ENCODE results near the gene SIX1.
A peak's percentile ranks its signal among the peaks of the same experiment; 100 is the strongest.

SIX1 gene

DNA sequence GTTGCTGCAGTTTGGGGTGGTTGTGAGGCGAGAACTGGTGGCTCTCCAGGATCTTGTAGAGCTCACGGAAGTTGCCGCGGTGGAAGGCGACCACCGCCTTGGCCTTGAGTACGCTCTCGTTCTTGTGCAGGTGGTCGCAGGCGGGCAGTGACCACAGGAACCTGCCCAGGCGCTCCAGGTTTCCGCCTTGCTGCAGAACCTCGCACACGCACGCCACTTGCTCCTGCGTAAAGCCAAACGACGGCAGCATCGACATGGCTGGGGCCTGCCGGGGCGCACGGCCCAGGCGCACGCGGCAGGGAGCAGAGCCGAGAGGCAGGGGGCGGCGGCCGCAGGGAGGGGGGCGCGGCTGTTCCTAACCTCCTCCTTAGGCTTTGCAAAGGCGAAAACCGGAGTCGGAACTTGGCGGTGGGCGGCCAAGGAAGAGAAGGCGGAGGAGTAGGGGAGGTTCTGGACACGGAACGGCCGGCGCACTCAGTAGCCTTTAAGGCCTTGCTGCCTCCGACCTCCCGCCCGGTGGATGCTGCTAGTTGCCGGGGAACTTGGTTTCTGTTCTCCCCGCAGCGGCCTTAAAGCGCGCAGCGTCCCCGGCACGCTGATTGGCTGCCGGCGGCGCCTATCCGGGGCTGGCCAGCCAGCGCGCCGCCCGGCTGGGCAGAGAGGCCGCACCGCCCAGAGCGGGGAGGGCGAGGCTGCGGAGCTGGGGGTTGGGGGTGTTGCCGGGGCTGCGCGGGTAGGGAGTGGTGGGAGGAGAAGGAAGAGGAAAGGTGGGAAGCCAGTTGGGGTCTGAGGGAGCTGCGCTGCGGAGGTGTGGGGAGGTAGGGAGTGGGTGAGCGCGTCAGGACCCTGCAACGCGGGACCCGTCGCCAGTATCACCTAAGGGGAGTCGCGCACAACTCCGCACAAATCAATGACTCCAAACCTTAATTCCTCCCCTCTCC, at the start of gene SIX1 (continued):
- TF ChIP-seq, protein P1, sequence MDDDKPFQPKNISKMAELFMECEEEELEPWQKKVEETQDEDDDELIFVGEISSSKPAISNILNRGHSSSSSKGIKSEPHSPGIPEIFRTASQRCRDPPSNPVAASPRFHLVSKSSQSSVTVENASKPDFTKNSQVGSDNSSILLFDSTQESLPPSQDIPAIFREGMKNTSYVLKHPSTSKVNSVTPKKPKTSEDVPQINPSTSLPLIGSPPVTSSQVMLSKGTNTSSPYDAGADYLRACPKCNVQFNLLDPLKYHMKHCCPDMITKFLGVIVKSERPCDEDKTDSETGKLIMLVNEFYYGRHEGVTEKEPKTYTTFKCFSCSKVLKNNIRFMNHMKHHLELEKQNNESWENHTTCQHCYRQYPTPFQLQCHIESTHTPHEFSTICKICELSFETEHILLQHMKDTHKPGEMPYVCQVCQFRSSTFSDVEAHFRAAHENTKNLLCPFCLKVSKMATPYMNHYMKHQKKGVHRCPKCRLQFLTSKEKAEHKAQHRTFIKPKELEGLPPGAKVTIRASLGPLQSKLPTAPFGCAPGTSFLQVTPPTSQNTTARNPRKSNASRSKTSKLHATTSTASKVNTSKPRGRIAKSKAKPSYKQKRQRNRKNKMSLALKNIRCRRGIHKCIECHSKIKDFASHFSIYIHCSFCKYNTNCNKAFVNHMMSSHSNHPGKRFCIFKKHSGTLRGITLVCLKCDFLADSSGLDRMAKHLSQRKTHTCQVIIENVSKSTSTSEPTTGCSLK (tag by site-specific recombination; IDR thresholded peaks at IDR 0.05) = no peak
- TF ChIP-seq ZNF302 (tag by site-specific recombination; IDR thresholded peaks at IDR 0.05; ENCODE audit: low read depth) = no peak
- TF ChIP-seq, protein P2, sequence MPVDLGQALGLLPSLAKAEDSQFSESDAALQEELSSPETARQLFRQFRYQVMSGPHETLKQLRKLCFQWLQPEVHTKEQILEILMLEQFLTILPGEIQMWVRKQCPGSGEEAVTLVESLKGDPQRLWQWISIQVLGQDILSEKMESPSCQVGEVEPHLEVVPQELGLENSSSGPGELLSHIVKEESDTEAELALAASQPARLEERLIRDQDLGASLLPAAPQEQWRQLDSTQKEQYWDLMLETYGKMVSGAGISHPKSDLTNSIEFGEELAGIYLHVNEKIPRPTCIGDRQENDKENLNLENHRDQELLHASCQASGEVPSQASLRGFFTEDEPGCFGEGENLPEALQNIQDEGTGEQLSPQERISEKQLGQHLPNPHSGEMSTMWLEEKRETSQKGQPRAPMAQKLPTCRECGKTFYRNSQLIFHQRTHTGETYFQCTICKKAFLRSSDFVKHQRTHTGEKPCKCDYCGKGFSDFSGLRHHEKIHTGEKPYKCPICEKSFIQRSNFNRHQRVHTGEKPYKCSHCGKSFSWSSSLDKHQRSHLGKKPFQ (tag by site-specific recombination; IDR thresholded peaks at IDR 0.05) = no peak
- TF ChIP-seq ZNF621 (tag by site-specific recombination; IDR thresholded peaks at IDR 0.05) = no peak
- peak; percentile 45; the same call in 1 of the 2 replicates for TF ChIP-seq ZNF843 (tag by site-specific recombination; IDR thresholded peaks at IDR 0.05)
- TF ChIP-seq, protein P3, sequence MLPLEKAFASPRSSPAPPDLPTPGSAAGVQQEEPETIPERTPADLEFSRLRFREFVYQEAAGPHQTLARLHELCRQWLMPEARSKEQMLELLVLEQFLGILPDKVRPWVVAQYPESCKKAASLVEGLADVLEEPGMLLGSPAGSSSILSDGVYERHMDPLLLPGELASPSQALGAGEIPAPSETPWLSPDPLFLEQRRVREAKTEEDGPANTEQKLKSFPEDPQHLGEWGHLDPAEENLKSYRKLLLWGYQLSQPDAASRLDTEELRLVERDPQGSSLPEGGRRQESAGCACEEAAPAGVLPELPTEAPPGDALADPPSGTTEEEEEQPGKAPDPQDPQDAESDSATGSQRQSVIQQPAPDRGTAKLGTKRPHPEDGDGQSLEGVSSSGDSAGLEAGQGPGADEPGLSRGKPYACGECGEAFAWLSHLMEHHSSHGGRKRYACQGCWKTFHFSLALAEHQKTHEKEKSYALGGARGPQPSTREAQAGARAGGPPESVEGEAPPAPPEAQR (tag by site-specific recombination; IDR thresholded peaks at IDR 0.05) = no peak
- TF ChIP-seq ZNF629 (tag by site-specific recombination; IDR thresholded peaks at IDR 0.05) = no peak
- no peak for TF ChIP-seq ZNF561 (tag by site-specific recombination; IDR thresholded peaks at IDR 0.05; ENCODE audit: borderline replicate concordance)
- no peak for TF ChIP-seq ZNF529 (tag by site-specific recombination; IDR thresholded peaks at IDR 0.05; ENCODE audit: insufficient replicate concordance)
- TF ChIP-seq ZNF571 (tag by site-specific recombination; IDR thresholded peaks at IDR 0.05) = no peak
- peak; percentile 51 for TF ChIP-seq ZBTB48 (tag by site-specific recombination; IDR thresholded peaks at IDR 0.05)
- no peak for TF ChIP-seq HOXC10 (CRISPR knock-in tag; IDR thresholded peaks at IDR 0.05)
- no peak for TF ChIP-seq FEZF1 (tag by site-specific recombination; IDR thresholded peaks at IDR 0.05)
- TF ChIP-seq ZNF830 (tag by site-specific recombination; IDR thresholded peaks at IDR 0.05; ENCODE audit: low read depth) = no peak
- TF ChIP-seq ZNF341 (tag by site-specific recombination; IDR thresholded peaks at IDR 0.05; ENCODE audit: low read depth) = peak; percentile 99
- no peak for TF ChIP-seq ZNF23 (tag by site-specific recombination; IDR thresholded peaks at IDR 0.05; ENCODE audit: borderline replicate concordance)
- TF ChIP-seq, protein P4, sequence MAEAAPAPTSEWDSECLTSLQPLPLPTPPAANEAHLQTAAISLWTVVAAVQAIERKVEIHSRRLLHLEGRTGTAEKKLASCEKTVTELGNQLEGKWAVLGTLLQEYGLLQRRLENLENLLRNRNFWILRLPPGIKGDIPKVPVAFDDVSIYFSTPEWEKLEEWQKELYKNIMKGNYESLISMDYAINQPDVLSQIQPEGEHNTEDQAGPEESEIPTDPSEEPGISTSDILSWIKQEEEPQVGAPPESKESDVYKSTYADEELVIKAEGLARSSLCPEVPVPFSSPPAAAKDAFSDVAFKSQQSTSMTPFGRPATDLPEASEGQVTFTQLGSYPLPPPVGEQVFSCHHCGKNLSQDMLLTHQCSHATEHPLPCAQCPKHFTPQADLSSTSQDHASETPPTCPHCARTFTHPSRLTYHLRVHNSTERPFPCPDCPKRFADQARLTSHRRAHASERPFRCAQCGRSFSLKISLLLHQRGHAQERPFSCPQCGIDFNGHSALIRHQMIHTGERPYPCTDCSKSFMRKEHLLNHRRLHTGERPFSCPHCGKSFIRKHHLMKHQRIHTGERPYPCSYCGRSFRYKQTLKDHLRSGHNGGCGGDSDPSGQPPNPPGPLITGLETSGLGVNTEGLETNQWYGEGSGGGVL (tag by site-specific recombination; IDR thresholded peaks at IDR 0.05) = no peak
- TF ChIP-seq, protein P5, sequence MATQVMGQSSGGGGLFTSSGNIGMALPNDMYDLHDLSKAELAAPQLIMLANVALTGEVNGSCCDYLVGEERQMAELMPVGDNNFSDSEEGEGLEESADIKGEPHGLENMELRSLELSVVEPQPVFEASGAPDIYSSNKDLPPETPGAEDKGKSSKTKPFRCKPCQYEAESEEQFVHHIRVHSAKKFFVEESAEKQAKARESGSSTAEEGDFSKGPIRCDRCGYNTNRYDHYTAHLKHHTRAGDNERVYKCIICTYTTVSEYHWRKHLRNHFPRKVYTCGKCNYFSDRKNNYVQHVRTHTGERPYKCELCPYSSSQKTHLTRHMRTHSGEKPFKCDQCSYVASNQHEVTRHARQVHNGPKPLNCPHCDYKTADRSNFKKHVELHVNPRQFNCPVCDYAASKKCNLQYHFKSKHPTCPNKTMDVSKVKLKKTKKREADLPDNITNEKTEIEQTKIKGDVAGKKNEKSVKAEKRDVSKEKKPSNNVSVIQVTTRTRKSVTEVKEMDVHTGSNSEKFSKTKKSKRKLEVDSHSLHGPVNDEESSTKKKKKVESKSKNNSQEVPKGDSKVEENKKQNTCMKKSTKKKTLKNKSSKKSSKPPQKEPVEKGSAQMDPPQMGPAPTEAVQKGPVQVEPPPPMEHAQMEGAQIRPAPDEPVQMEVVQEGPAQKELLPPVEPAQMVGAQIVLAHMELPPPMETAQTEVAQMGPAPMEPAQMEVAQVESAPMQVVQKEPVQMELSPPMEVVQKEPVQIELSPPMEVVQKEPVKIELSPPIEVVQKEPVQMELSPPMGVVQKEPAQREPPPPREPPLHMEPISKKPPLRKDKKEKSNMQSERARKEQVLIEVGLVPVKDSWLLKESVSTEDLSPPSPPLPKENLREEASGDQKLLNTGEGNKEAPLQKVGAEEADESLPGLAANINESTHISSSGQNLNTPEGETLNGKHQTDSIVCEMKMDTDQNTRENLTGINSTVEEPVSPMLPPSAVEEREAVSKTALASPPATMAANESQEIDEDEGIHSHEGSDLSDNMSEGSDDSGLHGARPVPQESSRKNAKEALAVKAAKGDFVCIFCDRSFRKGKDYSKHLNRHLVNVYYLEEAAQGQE (tag by site-specific recombination; IDR thresholded peaks at IDR 0.05) = no peak
- TF ChIP-seq, protein P6, sequence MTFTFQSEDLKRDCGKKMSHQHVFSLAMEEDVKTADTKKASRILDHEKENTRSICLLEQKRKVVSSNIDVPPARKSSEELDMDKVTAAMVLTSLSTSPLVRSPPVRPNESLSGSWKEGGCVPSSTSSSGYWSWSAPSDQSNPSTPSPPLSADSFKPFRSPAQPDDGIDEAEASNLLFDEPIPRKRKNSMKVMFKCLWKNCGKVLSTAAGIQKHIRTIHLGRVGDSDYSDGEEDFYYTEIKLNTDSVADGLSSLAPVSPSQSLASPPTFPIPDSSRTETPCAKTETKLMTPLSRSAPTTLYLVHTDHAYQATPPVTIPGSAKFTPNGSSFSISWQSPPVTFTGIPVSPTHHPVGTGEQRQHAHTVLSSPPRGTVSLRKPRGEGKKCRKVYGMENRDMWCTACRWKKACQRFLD (tag by site-specific recombination; IDR thresholded peaks at IDR 0.05) = no peak
- no peak for TF ChIP-seq ZNF785 (tag by site-specific recombination; IDR thresholded peaks at IDR 0.05)
- TF ChIP-seq SETDB1 (IDR thresholded peaks at IDR 0.05; ENCODE audit: insufficient read length, low read length) = no peak
- no peak for TF ChIP-seq HOXA7 (CRISPR knock-in tag; IDR thresholded peaks at IDR 0.05; ENCODE audit: borderline replicate concordance)
- TF ChIP-seq, protein P7, sequence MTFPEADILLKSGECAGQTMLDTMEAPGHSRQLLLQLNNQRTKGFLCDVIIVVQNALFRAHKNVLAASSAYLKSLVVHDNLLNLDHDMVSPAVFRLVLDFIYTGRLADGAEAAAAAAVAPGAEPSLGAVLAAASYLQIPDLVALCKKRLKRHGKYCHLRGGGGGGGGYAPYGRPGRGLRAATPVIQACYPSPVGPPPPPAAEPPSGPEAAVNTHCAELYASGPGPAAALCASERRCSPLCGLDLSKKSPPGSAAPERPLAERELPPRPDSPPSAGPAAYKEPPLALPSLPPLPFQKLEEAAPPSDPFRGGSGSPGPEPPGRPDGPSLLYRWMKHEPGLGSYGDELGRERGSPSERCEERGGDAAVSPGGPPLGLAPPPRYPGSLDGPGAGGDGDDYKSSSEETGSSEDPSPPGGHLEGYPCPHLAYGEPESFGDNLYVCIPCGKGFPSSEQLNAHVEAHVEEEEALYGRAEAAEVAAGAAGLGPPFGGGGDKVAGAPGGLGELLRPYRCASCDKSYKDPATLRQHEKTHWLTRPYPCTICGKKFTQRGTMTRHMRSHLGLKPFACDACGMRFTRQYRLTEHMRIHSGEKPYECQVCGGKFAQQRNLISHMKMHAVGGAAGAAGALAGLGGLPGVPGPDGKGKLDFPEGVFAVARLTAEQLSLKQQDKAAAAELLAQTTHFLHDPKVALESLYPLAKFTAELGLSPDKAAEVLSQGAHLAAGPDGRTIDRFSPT (tag by site-specific recombination; IDR thresholded peaks at IDR 0.05) = peak; percentile 80
- no peak for TF ChIP-seq ZNF658 (tag by site-specific recombination; IDR thresholded peaks at IDR 0.05)
- TF ChIP-seq ZNF211 (tag by site-specific recombination; IDR thresholded peaks at IDR 0.05; ENCODE audit: low read depth) = no peak
